Aorta (tissue), 5 donors: ENCODE data around the gene UBE2D4. TPM values are rescaled to one million over a fixed set of nuclear protein-coding genes. Genes with fewer than 3 reads are reported as not detected.
"Not testable (repeated sequence)": the region's sequence is repeated elsewhere in the genome, so short reads cannot be mapped to it uniquely, and the experiment has no call there.

Experiments used
- ATAC-seq: fragments of 200-7000 bp; cut with Tn5 transposase; one replicate; pipeline ENCODE4 v1.9.1; 2022; ENCODE audit warnings: moderate library complexity; ENCODE audit not compliant: low FRiP score
- DNase-seq, 2 donors: peaks; one replicate each; pipeline ENCODE4 v3.0.0-alpha.2; 2020
- H3K27ac ChIP-seq, 2 donors: one replicate each; pipeline ENCODE4 v1.5.1; 2013; ENCODE audit warnings: low read length in 2 of 2, mild to moderate bottlenecking in 2 of 2, moderate library complexity in 2 of 2, control low read depth in 1 of 2, inconsistent platforms in 1 of 2, low read depth in 1 of 2
- H3K27me3 ChIP-seq, 2 donors: one replicate each; pipeline ENCODE4 v1.6.1; 2013; ENCODE audit warnings: control low read depth in 1 of 2, low read length in 1 of 2, mild to moderate bottlenecking in 1 of 2, moderate library complexity in 1 of 2; ENCODE audit not compliant: insufficient read depth in 2 of 2, control insufficient read depth in 1 of 2
- H3K36me3 ChIP-seq, 2 donors: one replicate each; pipeline ENCODE4 v1.6.1; 2013; ENCODE audit warnings: control low read depth in 1 of 2, low read length in 1 of 2, mild to moderate bottlenecking in 1 of 2; ENCODE audit not compliant: insufficient read depth in 2 of 2, control insufficient read depth in 1 of 2
- H3K4me1 ChIP-seq, 2 donors: one replicate each; pipeline ENCODE4 v1.6.1; 2013; ENCODE audit warnings: low read length in 2 of 2, control low read depth in 1 of 2, mild to moderate bottlenecking in 1 of 2, moderate library complexity in 1 of 2; ENCODE audit not compliant: insufficient read depth in 2 of 2, control insufficient read depth in 1 of 2
- H3K4me3 ChIP-seq, 2 donors: one replicate each; pipeline ENCODE4 v1.5.1; 2013; ENCODE audit warnings: low read length in 2 of 2, control low read depth in 1 of 2, mild to moderate bottlenecking in 1 of 2
- H3K9me3 ChIP-seq: one replicate; pipeline ENCODE4 v1.6.1; 2013; ENCODE audit warnings: mild to moderate bottlenecking, low read length; ENCODE audit not compliant: control insufficient read depth
- WGBS, 2 donors: extraction: QIAGEN DNeasy Blood & Tissue Kit; methylation state at CpG; one replicate each; pipeline ENCODE4 v1.1.7; 2013; 5-methylcytosine and 5-hydroxymethylcytosine counted together
- intact Hi-C, 2 donors: fragments of 100-400 bp; cut with DNase I; formaldehyde crosslinking; loops; one replicate each; pipeline versions ENCODE4 v1.14.2 to v1.15.0; 2022
- polyA plus RNA-seq, 2 donors: library from polyadenylated mRNA; stranded (reverse); fragments of 200-250 nt; gene quantifications; one replicate each; pipeline ENCODE4 v1.2.3, GENCODE V29; 2013
- total RNA-seq, 2 donors: library from RNA; stranded (reverse); fragmentation: NEBNext Ultra II Directional; extraction: Animal tissue kit (Norgen Biotek cat#: 25700); gene quantifications; one replicate each; pipeline ENCODE4 v1.2.1, GENCODE V29; 2021
- donor health status: healthy with polysubstance abuse.
- donor health status: Bipolar disorder and iron deficiency.
- donor health status: DM: no; HTN: no; CAD: no.
- donor health status: DM: no; HTN: no; CAD: no.
- donor health status: DM: yes; HTN: yes; CAD: no.

UBE2D4 gene
- total and polyA plus RNA-seq, 4 donors: 20.0 to 40.1 (median 21.7) TPM

DNA sequence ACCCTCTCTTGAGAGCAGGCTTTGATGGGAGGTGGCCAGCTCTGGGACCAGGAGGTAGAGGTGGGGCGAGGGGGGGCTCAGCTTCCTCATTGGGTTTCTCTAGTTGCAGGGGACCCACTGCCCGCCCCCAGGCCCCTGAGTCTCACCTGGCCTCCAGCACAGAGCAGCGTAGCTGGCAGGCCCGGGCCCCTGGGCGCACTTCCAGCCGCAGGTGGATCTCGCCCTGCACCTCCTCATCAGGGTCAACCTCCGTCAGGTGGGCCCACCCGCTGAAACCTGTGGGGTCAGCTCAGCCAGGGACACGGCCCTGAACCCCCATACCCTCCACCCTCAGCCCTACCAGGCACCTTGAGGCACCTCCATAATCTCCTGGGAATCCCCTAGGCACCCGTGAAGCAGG is 43.4 kb downstream of the UBE2D4 start:
- H3K27ac ChIP-seq, H3K9me3 ChIP-seq, H3K4me3 ChIP-seq, H3K4me1 ChIP-seq, DNase-seq, H3K27me3 ChIP-seq, intact Hi-C loops, ATAC-seq, H3K36me3 ChIP-seq: not testable (repeated sequence)
- WGBS, 2 donors: 94 to 95% methylated on average over 9 to 11 of the region's 11 CpGs

DNA sequence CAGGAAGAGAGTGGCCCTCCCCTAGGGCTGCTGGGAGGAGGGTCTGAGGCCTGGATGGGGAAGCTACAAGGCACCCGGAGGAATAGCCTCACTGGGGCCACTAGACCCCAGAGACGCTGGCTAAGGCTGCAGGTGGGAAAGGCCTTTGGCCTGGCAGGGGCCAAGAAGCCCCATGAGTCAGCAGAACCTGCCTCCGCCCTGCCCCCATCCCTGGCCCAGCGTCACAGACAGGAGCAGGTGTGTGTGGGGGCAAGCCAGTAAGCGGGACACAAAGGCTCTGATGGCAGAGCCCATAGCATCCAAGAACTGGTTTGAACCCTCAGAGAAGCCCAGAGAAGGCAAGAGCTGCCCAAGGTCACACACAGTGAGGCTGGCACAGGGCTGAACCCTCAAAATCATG is 44.5 kb downstream of the UBE2D4 start:
- H3K36me3 ChIP-seq, intact Hi-C loops, DNase-seq, H3K4me3 ChIP-seq, H3K9me3 ChIP-seq, ATAC-seq, H3K27me3 ChIP-seq, H3K27ac ChIP-seq, H3K4me1 ChIP-seq: not testable (repeated sequence)
- 94 to 96% methylated on average over 3 of the region's 5 CpGs for WGBS, 2 donors

DNA sequence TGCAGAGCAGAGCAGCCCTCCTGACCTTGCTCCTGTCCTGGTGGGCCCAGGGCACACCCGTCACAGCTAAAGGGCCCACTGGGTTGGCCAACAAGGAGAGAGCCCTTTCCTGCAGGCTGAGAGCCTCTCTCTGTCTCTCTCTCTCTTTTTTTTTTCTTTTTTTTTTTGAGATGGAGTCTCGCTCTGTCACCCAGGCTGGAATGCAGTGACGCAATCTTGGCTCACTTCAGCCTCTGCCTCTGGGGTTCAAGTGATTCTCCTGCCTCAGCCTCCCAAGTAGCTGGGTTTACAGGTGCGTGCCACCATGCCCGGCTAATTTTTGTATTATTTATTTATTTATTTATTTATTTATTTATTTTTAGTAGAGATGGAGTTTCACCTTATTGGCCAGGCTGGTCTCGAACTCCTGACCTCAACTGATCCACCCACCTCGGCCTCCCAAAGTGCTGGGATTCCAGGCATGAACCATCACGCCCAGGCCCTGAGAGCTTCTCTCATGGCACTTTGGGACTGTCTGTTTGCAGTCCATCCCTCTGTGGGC is 47.9 kb downstream of the UBE2D4 start:
- H3K36me3 ChIP-seq, H3K4me3 ChIP-seq, ATAC-seq, H3K4me1 ChIP-seq, DNase-seq, intact Hi-C loops, H3K9me3 ChIP-seq, H3K27ac ChIP-seq, H3K27me3 ChIP-seq: not testable (repeated sequence)
- WGBS, 2 donors: 76 to 89% methylated on average over 6 to 7 of the region's 8 CpGs

GRCh38 chr7:43974725-43975482 is 48.7 kb downstream of the UBE2D4 start:
- H3K27ac ChIP-seq, H3K27me3 ChIP-seq, intact Hi-C loops, H3K9me3 ChIP-seq, DNase-seq, H3K4me1 ChIP-seq, ATAC-seq, H3K4me3 ChIP-seq, H3K36me3 ChIP-seq: not testable (repeated sequence)
- 94% methylated on average over 10 of the region's 10 CpGs for WGBS, 2 donors

- Histone ChIP-seq H3K27ac (no peak overlapping the region), H3K9me3 (no peaks in the 10 kb centered on the region), H3K36me3 (no peaks in the 10 kb centered on the region), H3K4me1 (no peaks in the 10 kb centered on the region), H3K27me3 (no peaks in the 10 kb centered on the region), H3K4me3 (no peak overlapping the region)
- DNase-seq: no peak
- intact Hi-C loops: no loop called here
- no peak for ATAC-seq
- WGBS, 2 donors: 85 to 100% methylated on average over 1 of the region's 1 CpG
These were observed 51.3 kb downstream of the UBE2D4 start for GRCh38 chr7:43977525-43977924.

DNA sequence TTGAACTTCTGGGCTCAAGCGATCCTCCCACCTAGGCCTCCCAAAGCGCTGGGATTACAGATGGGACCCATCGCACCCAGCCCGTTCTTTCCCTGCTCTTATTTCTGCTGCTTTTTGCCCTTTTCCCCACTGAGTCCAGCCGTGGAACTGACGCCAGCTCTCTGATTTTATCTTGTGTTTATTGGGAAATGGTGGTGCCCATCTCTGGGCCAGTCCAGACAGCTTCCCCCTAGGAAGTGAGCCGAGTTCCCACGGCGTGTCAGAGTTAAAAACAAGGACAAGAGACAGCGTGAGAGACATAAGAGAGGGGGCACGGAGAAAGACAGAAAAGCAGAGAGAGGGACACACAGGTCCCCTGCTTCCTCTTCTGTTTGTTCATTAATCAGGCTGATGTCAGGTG is 51.9 kb downstream of the UBE2D4 start:
- H3K27me3 ChIP-seq, H3K4me3 ChIP-seq, H3K27ac ChIP-seq, H3K9me3 ChIP-seq, ATAC-seq, intact Hi-C loops, DNase-seq, H3K4me1 ChIP-seq, H3K36me3 ChIP-seq: not testable (repeated sequence)
- 87 to 91% methylated on average over 11 of the region's 11 CpGs for WGBS, 2 donors

DNA sequence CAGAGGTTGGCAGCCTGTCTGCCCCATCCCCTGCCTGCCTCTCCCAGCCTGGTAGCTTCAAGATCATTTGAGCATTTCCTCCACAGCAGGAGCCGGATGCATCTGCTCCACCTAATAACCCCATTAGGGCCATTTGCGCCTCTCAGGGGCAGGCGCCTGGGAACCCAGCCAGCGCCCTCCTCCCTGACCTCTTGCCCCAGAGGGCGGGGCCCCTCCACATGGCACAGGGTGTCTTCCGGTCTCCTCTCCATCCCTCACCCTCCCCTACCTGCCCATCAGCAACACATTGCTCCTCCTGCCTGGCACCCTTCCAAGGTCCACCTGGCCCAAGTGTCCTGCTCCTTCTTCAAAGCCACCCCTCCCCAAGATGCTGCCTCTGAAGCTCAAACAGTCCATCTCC is 56.6 kb downstream of the UBE2D4 start:
- intact Hi-C loops, H3K27ac ChIP-seq: not testable (repeated sequence)
- 74% methylated on average over 3 of the region's 6 CpGs; no CpG with 5 or more reads in 1 of the 2 donors for WGBS, 2 donors

GRCh38 chr7:43983736-43984135 is 57.5 kb downstream of the UBE2D4 start:
- intact Hi-C loops, H3K9me3 ChIP-seq, H3K27me3 ChIP-seq, H3K4me1 ChIP-seq, DNase-seq, H3K4me3 ChIP-seq, H3K36me3 ChIP-seq, H3K27ac ChIP-seq, ATAC-seq: not testable (repeated sequence)
- WGBS, 2 donors: 64 to 78% methylated on average over 1 of the region's 2 CpGs

More for the DNA sequence above, 56.6 kb downstream of the UBE2D4 start:
- peak; percentile 5 for ATAC-seq
- not testable (repeated sequence) for DNase-seq, H3K4me1 ChIP-seq, H3K36me3 ChIP-seq, H3K4me3 ChIP-seq, H3K9me3 ChIP-seq, H3K27me3 ChIP-seq
